Ishikawa (cell line): ENCODE data around the gene CREBL2.

Experiments
- CEBPB ChIP-seq: IDR thresholded peaks from 2 replicates; pipeline ENCODE4 v1.6.1; 2012
- CREB1 ChIP-seq: IDR thresholded peaks from 2 replicates; pipeline ENCODE4 v1.6.1; 2012; ENCODE audit warnings: low read depth
- EGR1 ChIP-seq: IDR thresholded peaks from 2 replicates; pipeline ENCODE4 v1.6.1; 2012
- EP300 ChIP-seq: IDR thresholded peaks from 2 replicates; pipeline ENCODE4 v1.6.1; 2012; ENCODE audit warnings: borderline replicate concordance
- FOXM1 ChIP-seq: IDR thresholded peaks from 2 replicates; pipeline ENCODE4 v1.6.1; 2012; ENCODE audit warnings: low read depth, borderline replicate concordance
- NFIC ChIP-seq: IDR thresholded peaks from 2 replicates; pipeline ENCODE4 v1.6.1; 2012
- RAD21 ChIP-seq: IDR thresholded peaks from 2 replicates; pipeline ENCODE4 v1.6.1; 2012; ENCODE audit warnings: low read depth
- TAF1 ChIP-seq: IDR thresholded peaks from 2 replicates; pipeline ENCODE4 v1.6.1; 2012; ENCODE audit warnings: low read depth, mild to moderate bottlenecking
- TCF12 ChIP-seq: IDR thresholded peaks from 2 replicates; pipeline ENCODE4 v1.6.1; 2012; ENCODE audit warnings: low read depth
- TEAD4 ChIP-seq: IDR thresholded peaks from 2 replicates; pipeline ENCODE4 v1.6.1; 2012
- YY1 ChIP-seq: IDR thresholded peaks from 2 replicates; pipeline ENCODE4 v1.6.1; 2012; ENCODE audit warnings: low read depth
- ZBTB7A ChIP-seq: IDR thresholded peaks from 2 replicates; pipeline ENCODE4 v1.6.1; 2012; ENCODE audit warnings: low read depth
- TF ChIP-seq, protein P1 (sequence below): IDR thresholded peaks from 2 replicates; pipeline ENCODE4 v1.6.1; 2012
- TF ChIP-seq, protein P2 (sequence below): IDR thresholded peaks from 2 replicates; pipeline ENCODE4 v1.6.1; 2012; ENCODE audit warnings: low read depth, mild to moderate bottlenecking
- TF ChIP-seq, protein P3 (sequence below): IDR thresholded peaks from 2 replicates; pipeline ENCODE4 v1.6.1; 2012

CREBL2 gene

DNA sequence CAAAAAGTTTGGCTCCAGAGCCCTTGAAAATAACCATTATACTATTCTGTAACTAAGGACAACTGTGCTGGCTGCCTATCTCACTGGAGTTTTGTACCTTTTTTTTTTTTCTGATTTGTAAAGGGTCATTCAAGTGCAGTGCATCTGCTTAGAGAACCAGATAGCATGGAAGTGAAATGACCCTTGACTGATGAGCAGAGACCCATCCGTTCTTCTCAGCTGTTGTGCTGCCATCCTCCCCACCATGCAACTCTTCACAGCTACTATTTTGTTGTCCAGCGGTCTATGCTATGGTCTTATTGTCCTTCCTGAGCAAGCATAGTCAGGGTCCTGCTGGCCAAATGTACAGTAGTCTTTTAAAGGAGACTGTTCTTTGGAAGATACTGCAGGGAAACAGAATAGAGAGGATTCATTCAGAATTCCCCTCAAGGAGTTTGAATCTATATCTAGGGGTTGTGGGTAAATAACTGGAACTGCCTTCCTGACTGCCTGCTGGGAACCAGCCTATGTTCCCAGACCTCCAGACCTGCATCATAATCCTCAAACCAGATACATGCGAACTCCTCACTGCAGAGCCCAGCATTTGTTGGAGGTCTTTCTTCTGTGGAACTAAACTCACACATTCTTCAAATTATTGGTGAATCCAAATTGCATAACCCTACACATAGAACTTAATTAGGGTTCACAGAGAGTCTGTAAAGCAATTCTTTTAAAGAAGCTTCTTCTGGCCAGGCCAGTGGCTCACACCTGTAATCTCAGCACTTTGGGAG is 43.2 kb downstream of the CREBL2 start:
- no peak for TF ChIP-seq TAF1
- TF ChIP-seq FOXM1 = no peak
- TF ChIP-seq YY1 = no peak
- TF ChIP-seq EP300 = no peak
- TF ChIP-seq TEAD4 = no peak
- TF ChIP-seq, protein P1, sequence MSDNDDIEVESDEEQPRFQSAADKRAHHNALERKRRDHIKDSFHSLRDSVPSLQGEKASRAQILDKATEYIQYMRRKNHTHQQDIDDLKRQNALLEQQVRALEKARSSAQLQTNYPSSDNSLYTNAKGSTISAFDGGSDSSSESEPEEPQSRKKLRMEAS = no peak
- TF ChIP-seq RAD21 = no peak
- TF ChIP-seq CEBPB = no peak
- TF ChIP-seq, protein P2, sequence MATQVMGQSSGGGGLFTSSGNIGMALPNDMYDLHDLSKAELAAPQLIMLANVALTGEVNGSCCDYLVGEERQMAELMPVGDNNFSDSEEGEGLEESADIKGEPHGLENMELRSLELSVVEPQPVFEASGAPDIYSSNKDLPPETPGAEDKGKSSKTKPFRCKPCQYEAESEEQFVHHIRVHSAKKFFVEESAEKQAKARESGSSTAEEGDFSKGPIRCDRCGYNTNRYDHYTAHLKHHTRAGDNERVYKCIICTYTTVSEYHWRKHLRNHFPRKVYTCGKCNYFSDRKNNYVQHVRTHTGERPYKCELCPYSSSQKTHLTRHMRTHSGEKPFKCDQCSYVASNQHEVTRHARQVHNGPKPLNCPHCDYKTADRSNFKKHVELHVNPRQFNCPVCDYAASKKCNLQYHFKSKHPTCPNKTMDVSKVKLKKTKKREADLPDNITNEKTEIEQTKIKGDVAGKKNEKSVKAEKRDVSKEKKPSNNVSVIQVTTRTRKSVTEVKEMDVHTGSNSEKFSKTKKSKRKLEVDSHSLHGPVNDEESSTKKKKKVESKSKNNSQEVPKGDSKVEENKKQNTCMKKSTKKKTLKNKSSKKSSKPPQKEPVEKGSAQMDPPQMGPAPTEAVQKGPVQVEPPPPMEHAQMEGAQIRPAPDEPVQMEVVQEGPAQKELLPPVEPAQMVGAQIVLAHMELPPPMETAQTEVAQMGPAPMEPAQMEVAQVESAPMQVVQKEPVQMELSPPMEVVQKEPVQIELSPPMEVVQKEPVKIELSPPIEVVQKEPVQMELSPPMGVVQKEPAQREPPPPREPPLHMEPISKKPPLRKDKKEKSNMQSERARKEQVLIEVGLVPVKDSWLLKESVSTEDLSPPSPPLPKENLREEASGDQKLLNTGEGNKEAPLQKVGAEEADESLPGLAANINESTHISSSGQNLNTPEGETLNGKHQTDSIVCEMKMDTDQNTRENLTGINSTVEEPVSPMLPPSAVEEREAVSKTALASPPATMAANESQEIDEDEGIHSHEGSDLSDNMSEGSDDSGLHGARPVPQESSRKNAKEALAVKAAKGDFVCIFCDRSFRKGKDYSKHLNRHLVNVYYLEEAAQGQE = no peak
- TF ChIP-seq NFIC = no peak
- no peak for TF ChIP-seq EGR1
- TF ChIP-seq CREB1 = no peak

DNA sequence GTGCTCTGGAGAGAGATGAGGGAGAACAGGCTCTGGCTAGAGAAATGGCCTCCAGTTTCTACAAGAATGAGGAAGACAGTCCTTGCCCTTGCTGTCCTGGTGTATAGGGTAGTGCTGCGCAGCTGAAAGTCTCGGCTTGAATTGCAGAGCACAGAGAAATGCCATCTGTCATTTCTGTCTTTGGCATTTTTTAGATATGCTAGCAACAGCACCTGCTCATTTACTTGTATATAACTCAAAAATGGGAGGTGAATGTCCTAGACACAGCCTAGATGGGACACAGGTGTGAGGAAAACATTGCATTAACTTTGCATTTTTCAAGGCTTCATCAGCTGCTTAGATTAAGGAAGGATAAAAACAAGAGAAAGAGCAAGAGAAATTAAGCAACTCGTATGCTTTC is 48.5 kb downstream of the CREBL2 start:
- TF ChIP-seq, protein P2 = no peak
- TF ChIP-seq EP300 (no peak), TCF12 (no peak), EGR1 (no peak), ZBTB7A (no peak), RAD21 (no peak), CREB1 (no peak), CEBPB (no peak)
- TF ChIP-seq, protein P1 = no peak

DNA sequence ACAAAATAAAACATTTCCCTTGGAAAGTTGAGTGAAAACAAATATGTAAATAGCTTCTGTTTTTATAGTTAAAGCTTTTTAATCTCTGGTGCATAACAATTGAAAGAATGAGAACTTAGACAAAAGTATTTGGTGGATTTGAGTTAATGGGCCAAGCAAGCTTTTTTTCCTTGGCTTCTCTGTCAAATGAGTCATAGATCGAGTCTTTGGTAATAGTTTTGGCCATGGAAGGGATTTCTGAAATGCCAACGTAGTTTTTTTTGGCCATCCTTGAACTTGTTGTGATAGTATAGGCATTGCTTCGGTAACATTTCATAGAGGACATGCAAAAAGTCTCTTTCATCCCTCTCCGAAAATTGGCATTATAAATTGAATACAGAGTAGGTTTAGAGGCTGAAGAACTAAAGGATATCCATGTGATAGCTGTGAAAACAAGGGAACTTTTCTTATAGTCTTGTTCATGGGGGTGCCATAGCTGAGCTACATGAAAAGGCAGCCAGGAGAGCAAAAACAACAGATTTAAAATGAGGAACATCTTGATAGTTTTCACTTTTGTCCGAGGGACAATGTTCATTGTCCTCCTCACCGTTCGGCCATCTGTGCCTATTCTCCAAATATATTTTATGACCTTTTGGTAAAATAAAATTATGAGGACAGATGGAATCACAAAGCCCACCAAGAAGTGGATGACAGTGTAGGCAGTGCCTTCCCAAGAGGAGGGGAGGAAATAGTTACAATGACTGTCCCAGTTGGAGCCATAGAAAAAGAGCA is 49.6 kb downstream of the CREBL2 start:
- TF ChIP-seq, protein P3, sequence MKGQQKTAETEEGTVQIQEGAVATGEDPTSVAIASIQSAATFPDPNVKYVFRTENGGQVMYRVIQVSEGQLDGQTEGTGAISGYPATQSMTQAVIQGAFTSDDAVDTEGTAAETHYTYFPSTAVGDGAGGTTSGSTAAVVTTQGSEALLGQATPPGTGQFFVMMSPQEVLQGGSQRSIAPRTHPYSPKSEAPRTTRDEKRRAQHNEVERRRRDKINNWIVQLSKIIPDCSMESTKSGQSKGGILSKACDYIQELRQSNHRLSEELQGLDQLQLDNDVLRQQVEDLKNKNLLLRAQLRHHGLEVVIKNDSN = no peak
- no peak for TF ChIP-seq TAF1
- TF ChIP-seq RAD21 = no peak
- TF ChIP-seq TEAD4 = 0 out of 2 replicates have a peak, but pooled peaks have one; percentile 23
- TF ChIP-seq ZBTB7A = no peak
- TF ChIP-seq, protein P1 = no peak
- TF ChIP-seq TCF12 = no peak

DNA sequence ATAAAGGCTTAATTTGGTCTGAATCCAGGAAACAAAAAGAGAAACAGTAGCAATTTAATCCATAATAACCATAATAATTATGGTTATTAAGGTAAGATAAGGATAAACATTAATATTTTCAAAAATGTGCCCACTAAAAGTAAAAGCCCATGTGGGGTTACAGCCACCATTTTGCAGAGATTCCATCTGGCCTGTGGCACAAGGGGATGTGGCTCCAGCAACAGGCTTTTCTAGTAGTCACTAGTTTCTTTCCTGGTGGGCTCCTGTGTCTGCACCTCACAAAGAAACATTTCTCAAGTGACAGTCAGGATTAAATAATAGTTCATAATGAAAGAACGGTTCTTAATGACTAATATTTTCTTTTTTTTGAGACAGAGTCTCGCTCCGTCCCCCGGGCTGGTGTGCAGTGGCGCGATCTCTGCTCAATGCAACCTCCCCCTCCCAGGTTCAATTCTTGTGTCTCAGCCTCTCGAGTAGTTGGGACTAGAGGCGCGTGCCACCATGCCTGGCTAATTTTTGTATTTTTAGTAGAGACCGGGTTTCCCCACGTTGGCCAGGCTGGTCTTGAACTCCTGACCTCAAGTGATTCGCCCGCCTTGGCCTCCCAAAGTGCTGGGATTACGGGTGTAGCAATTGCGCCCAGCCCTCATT is 52.1 kb downstream of the CREBL2 start:
- TF ChIP-seq ZBTB7A (no peak), NFIC (no peak), RAD21 (no peak), EP300 (no peak), TCF12 (no peak), CREB1 (no peak)
- TF ChIP-seq, protein P1 = no peak

DNA sequence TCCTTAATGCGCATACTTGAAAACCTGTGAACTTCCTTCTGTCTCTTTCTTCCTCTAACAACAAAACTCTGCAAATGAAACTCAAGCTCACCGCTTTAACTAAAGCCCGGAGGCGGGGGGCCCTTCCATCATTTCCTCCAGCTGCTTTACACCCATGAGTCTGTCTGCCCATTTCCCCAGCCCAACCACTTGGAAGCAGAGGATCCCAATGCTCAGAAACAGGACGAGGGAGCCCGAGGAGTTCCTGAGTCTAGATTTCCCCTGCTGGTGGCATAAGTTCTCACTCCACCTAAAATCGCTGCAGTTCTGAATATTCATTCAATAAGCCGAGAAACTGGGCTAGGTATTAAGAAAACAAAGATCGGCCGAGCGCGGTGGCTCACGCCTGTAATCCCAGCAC is 53.5 kb downstream of the CREBL2 start:
- TF ChIP-seq YY1 (no peak), TEAD4 (no peak), EP300 (no peak), RAD21 (no peak), CREB1 (no peak), EGR1 (no peak), TCF12 (no peak), NFIC (no peak)
- TF ChIP-seq, protein P1 = no peak
- TF ChIP-seq, protein P2 = no peak
- TF ChIP-seq, protein P3 = no peak
